ENCODE results near the gene PLEKHA7.

The PLEKHA7 gene

DNA sequence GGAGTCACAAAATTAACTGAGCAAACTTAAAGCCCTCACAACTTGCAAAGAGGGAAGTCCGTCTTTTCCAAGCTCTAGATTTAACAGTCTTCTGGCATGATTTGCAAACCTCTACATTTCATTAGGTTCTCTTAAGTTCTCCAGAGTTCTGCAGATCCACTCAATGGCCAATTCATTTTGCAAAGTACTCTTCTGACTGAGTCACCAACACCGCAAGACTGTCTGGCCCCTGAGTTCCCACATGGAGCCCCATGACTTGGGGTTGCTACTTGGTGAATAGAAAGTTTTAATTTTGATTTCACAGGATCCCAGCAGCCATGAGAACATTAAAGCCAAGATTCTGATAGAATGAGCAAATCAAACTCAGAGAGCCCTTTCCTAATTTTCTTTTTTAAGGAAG is 134.5 kb downstream of the PLEKHA7 start:
- TF ChIP-seq SIN3A (IDR thresholded peaks at IDR 0.05; ENCODE audit: borderline replicate concordance, insufficient read depth, low read length) = no peak
- no peak for TF ChIP-seq POLR2AphosphoS5 (IDR thresholded peaks at IDR 0.05; ENCODE audit: low read depth, low read length)
- no peak for TF ChIP-seq FOXP2 (optimal IDR thresholded peaks at IDR 0.05; ENCODE audit: borderline replicate concordance, extremely low read depth, extremely low read length, insufficient read depth)
- TF ChIP-seq, protein P1, sequence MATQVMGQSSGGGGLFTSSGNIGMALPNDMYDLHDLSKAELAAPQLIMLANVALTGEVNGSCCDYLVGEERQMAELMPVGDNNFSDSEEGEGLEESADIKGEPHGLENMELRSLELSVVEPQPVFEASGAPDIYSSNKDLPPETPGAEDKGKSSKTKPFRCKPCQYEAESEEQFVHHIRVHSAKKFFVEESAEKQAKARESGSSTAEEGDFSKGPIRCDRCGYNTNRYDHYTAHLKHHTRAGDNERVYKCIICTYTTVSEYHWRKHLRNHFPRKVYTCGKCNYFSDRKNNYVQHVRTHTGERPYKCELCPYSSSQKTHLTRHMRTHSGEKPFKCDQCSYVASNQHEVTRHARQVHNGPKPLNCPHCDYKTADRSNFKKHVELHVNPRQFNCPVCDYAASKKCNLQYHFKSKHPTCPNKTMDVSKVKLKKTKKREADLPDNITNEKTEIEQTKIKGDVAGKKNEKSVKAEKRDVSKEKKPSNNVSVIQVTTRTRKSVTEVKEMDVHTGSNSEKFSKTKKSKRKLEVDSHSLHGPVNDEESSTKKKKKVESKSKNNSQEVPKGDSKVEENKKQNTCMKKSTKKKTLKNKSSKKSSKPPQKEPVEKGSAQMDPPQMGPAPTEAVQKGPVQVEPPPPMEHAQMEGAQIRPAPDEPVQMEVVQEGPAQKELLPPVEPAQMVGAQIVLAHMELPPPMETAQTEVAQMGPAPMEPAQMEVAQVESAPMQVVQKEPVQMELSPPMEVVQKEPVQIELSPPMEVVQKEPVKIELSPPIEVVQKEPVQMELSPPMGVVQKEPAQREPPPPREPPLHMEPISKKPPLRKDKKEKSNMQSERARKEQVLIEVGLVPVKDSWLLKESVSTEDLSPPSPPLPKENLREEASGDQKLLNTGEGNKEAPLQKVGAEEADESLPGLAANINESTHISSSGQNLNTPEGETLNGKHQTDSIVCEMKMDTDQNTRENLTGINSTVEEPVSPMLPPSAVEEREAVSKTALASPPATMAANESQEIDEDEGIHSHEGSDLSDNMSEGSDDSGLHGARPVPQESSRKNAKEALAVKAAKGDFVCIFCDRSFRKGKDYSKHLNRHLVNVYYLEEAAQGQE (IDR thresholded peaks at IDR 0.05; ENCODE audit: insufficient read depth in 1 of 2, low read depth in 2 of 2, low read length in 2 of 2) = no peak
- TF ChIP-seq TAF1 (IDR thresholded peaks at IDR 0.05; ENCODE audit: borderline replicate concordance, insufficient read depth, low read length) = no peak

- no peak for TF ChIP-seq FOXP2 (optimal IDR thresholded peaks at IDR 0.05; ENCODE audit: borderline replicate concordance, extremely low read depth, extremely low read length, insufficient read depth)
- no peak for TF ChIP-seq SIN3A (IDR thresholded peaks at IDR 0.05; ENCODE audit: borderline replicate concordance, insufficient read depth, low read length)
- no peak for TF ChIP-seq POLR2AphosphoS5 (IDR thresholded peaks at IDR 0.05; ENCODE audit: low read depth, low read length)
- no peak for TF ChIP-seq TAF1 (IDR thresholded peaks at IDR 0.05; ENCODE audit: borderline replicate concordance, insufficient read depth, low read length)
- TF ChIP-seq, protein P1 (IDR thresholded peaks at IDR 0.05; ENCODE audit: insufficient read depth in 1 of 2, low read depth in 2 of 2, low read length in 2 of 2) = no peak
Measured at GRCh38 chr11:16876837-16877236, 137.4 kb downstream of the PLEKHA7 start.

GRCh38 chr11:16876053-16876752 is 138.0 kb downstream of the PLEKHA7 start:
- TF ChIP-seq, protein P1 (IDR thresholded peaks at IDR 0.05; ENCODE audit: insufficient read depth in 1 of 2, low read depth in 2 of 2, low read length in 2 of 2) = no peak
- TF ChIP-seq POLR2AphosphoS5 (IDR thresholded peaks at IDR 0.05; ENCODE audit: low read depth, low read length) (no peak), FOXP2 (optimal IDR thresholded peaks at IDR 0.05; ENCODE audit: borderline replicate concordance, extremely low read depth, extremely low read length, insufficient read depth) (no peak), SIN3A (IDR thresholded peaks at IDR 0.05; ENCODE audit: borderline replicate concordance, insufficient read depth, low read length) (no peak), TAF1 (IDR thresholded peaks at IDR 0.05; ENCODE audit: borderline replicate concordance, insufficient read depth, low read length) (no peak)

- TF ChIP-seq, protein P1 (IDR thresholded peaks at IDR 0.05; ENCODE audit: insufficient read depth in 1 of 2, low read depth in 2 of 2, low read length in 2 of 2) = no peak
- no peak for TF ChIP-seq FOXP2 (optimal IDR thresholded peaks at IDR 0.05; ENCODE audit: borderline replicate concordance, extremely low read depth, extremely low read length, insufficient read depth)
- no peak for TF ChIP-seq TAF1 (IDR thresholded peaks at IDR 0.05; ENCODE audit: borderline replicate concordance, insufficient read depth, low read length)
- no peak for TF ChIP-seq POLR2AphosphoS5 (IDR thresholded peaks at IDR 0.05; ENCODE audit: low read depth, low read length)
- no peak for TF ChIP-seq SIN3A (IDR thresholded peaks at IDR 0.05; ENCODE audit: borderline replicate concordance, insufficient read depth, low read length)
Measured at GRCh38 chr11:16874275-16874975, 139.8 kb downstream of the PLEKHA7 start.

Measured in PFSK-1 (cell line).